Activated CD4-positive, alpha-beta T cell treated with anti-CD3 and anti-CD28 coated beads, Interleukin-2, amount 10 ng/mL, durations not matched to agents 7 days and 5 days (primary cell): ENCODE results near the gene CD72. TPM values are rescaled to one million over a fixed set of nuclear protein-coding genes. Genes with fewer than 3 reads are reported as not detected.

Experiments
- CTCF ChIA-PET: fragments of 350-600 bp; sonication (Branson Sonifier 250); formaldehyde crosslinking; loops from one replicate; lab custom pipeline; 2021; ENCODE audit warnings: antibody characterized with exemption; lab: Charles Lee
- POLR2A ChIA-PET: fragments of 350-600 bp; sonication (Branson Sonifier 250); formaldehyde crosslinking; loops from one replicate; lab custom pipeline; 2021; ENCODE audit warnings: antibody characterized with exemption; lab: Charles Lee
- DNase-seq: peaks from one replicate; pipeline ENCODE4 v3.0.0-alpha.2; 2020
- H3K27ac Mint-ChIP-seq: one replicate; pipeline ENCODE4 v1.8.0; 2021; ENCODE audit warnings: mild to moderate bottlenecking, moderate library complexity, mixed read lengths
- H3K27me3 Mint-ChIP-seq: one replicate; pipeline ENCODE4 v1.8.0; 2021; ENCODE audit warnings: mixed read lengths
- H3K36me3 Mint-ChIP-seq: one replicate; pipeline ENCODE4 v1.8.0; 2021; ENCODE audit warnings: low read depth, mixed read lengths
- H3K4me1 Mint-ChIP-seq: one replicate; pipeline ENCODE4 v1.8.0; 2021; ENCODE audit warnings: mixed read lengths
- H3K4me3 Mint-ChIP-seq: one replicate; pipeline ENCODE4 v1.8.0; 2021; ENCODE audit warnings: mild to moderate bottlenecking, moderate library complexity, mixed read lengths
- H3K9me3 Mint-ChIP-seq: one replicate; pipeline ENCODE4 v1.8.0; 2021; ENCODE audit warnings: mixed read lengths
- total RNA-seq, 2 experiments: library from RNA; stranded (reverse); gene quantifications; one replicate each; pipeline ENCODE4 v1.2.3, GENCODE V29; 2021

CD72 gene
- total RNA-seq, 2 experiments from 2014 or later: 5.4 to 7.1 TPM

DNA sequence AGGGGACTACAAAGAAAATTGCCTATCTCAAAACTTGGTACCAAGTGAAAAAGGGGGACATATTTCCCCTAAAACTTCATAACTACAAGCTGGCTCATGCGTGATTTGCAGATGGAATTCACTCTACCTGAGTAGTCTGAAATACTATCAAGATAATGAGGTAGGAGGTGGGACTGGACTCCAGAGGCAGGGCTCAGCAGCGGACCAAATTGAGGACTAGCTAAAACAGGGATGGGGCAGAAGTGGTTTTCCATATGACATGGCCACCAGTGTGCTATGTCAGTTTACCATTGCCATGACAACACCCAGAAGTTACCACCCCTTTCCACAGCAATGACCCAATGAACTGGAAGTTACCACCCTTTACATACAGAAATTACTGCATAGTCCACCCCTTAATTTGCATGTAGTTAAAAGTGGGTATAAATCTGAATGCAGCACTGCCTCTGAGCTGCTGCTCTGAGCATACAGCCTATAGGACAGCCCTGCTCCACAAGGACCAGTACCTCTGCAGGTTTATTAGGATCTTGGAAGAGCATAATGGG is 43.6 kb downstream of the CD72 start:
- ChIA-PET POLR2A (no interaction called here), CTCF (interaction anchor here (1.2 kb wide), 1 partner anchor 156 kb away, joined by 3 read pairs; no protein-coding TSS in a partner anchor)
- Mint-ChIP-seq H3K4me1 (peaks cover 15% of the 10 kb centered on the region), H3K27me3 (no peaks in the 10 kb centered on the region), H3K4me3 (no peak overlapping the region), H3K27ac (no peak overlapping the region), H3K36me3 (peaks cover 2% of the 10 kb centered on the region), H3K9me3 (peaks cover 11% of the 10 kb centered on the region)
- no peak for DNase-seq

DNA sequence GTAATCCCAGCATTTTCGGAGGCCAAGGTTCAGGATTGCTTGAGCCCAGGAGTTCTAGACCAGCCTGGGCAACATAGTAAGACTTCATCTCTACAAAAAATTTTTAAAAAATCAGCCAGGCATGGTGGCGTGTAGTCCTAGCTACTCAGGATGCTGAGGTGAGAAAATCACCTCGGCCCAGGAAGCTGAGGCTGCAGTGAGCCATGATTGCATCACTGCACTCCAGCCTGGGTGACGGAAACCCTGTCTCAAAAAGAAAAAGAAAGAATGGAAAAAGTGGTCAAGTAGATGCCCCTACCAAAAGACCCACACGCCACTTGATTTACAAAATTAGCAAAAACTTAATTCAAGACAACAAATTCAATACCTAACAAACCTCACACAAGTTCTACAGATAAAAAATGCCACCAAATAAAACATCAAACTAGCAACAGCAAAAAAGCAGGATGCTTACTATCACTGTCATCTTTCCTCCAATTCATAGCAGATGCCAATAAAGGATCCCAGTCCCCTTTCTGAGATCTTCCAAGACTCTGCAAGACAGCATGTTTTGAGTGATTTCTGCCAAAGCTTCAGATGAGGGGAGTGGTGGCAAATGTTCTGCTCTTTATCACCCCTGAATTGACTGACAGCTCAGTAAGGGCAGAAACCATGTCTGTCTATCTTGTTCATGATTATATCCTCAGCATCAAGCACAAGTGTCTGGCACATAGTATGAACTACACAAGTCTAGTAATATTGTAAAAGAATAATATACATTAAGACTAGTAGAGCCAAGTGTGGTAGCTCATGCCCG is 47.3 kb downstream of the CD72 start:
- peak; percentile 50 for DNase-seq

DNA sequence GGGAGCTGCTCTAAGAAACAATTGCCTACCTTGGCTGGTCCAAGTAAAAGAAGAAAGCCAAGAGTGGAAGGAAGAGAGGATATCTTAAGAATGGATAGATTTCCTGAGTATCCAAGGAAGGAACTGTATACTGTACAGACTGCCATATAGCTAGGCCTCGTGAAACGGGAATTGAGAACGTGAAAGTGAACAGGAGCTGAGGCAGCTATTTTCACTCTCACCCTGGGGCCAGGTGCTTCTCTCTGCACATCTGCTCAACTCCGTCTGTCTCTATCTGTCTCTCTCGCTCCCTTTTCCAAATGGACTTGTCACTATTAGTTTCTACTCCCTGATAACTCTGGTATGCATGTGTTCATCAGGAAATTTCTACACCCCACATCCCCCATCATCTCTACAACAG is 49.0 kb downstream of the CD72 start:
- ChIA-PET POLR2A (no interaction called here), CTCF (interaction anchor here (1.0 to 1.9 kb wide), 2 partner anchors 9 to 15 kb away, joined by 3 to 6 read pairs; no protein-coding TSS in a partner anchor)
- H3K27ac Mint-ChIP-seq: no peak overlapping the region
- no peaks in the 10 kb centered on the region for H3K27me3 Mint-ChIP-seq
- H3K4me3 Mint-ChIP-seq: no peak overlapping the region
- no peaks in the 10 kb centered on the region for H3K36me3 Mint-ChIP-seq
- no peak for DNase-seq
- no peaks in the 10 kb centered on the region for H3K9me3 Mint-ChIP-seq
- H3K4me1 Mint-ChIP-seq: peaks cover 27% of the 10 kb centered on the region

More for the DNA sequence above, 47.3 kb downstream of the CD72 start:
- no peaks in the 10 kb centered on the region for H3K27me3 Mint-ChIP-seq
- no peaks in the 10 kb centered on the region for H3K36me3 Mint-ChIP-seq
- H3K4me3 Mint-ChIP-seq: no peak overlapping the region
- H3K4me1 Mint-ChIP-seq: peaks cover 26% of the 10 kb centered on the region
- peak overlapping the region; percentile 82 for H3K27ac Mint-ChIP-seq
- POLR2A ChIA-PET: interaction anchor here (0.9 kb wide), 1 partner anchor 10 kb away, joined by 3 read pairs; no protein-coding TSS in a partner anchor
- H3K9me3 Mint-ChIP-seq: no peaks in the 10 kb centered on the region
- CTCF ChIA-PET: interaction anchor here (0.6 to 1.9 kb wide), 3 partner anchors 17 to 1288 kb away, joined by 3 to 6 read pairs (median 4); no protein-coding TSS in a partner anchor

DNA sequence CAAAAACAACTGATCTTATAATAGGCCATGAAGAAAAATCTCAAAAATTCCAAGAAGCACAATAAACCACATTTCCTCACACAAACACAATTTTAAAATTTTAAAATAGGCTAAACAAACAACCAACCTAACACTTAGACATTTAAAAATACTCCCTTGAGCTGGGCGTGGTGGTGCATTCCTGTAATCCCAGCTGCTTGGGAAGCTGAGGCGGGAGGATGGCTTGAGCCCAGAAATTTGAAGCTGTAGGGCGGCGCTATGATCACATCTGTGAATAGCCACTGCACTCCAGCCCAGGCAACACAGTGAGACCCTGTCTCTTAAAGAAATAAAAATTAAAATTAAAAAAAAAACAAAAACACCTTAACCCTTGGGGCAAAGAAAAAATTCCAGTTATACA is 50.0 kb downstream of the CD72 start:
- Mint-ChIP-seq H3K9me3 (no peaks in the 10 kb centered on the region), H3K4me1 (peaks cover 27% of the 10 kb centered on the region), H3K4me3 (no peak overlapping the region), H3K27ac (no peak overlapping the region), H3K27me3 (no peaks in the 10 kb centered on the region), H3K36me3 (no peaks in the 10 kb centered on the region)
- POLR2A ChIA-PET: no interaction called here
- DNase-seq: no peak
- CTCF ChIA-PET: interaction anchor here (1.0 kb wide), 1 partner anchor 10 kb away, joined by 3 read pairs; no protein-coding TSS in a partner anchor

DNA sequence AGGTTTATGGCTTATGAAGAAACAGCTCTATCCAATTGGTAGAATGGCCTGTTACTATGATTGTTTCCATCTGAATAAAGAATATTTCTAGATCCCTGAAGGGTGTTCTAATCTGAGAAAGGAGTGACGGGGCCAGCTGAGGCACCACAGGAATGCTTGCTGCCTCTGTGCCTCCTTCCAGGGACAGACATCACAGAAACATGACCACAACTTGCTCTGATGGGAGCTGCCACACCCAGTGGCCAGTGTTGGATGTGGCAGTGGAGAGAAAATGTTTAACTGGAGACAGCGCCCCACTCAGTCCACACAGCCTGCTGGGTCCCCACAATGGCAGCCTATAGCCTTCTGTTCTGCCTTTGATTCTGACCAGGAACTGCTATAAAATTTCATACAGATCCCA is 51.8 kb downstream of the CD72 start:
- Mint-ChIP-seq H3K9me3 (no peaks in the 10 kb centered on the region), H3K27ac (no peak overlapping the region), H3K4me3 (no peak overlapping the region), H3K27me3 (no peaks in the 10 kb centered on the region), H3K36me3 (no peaks in the 10 kb centered on the region), H3K4me1 (peaks cover 27% of the 10 kb centered on the region)
- ChIA-PET CTCF (interaction anchor here (0.6 to 1.6 kb wide), 4 partner anchors 8 to 923 kb away, joined by 3 to 4 read pairs (median 4); no protein-coding TSS in a partner anchor), POLR2A (no interaction called here)
- no peak for DNase-seq

DNA sequence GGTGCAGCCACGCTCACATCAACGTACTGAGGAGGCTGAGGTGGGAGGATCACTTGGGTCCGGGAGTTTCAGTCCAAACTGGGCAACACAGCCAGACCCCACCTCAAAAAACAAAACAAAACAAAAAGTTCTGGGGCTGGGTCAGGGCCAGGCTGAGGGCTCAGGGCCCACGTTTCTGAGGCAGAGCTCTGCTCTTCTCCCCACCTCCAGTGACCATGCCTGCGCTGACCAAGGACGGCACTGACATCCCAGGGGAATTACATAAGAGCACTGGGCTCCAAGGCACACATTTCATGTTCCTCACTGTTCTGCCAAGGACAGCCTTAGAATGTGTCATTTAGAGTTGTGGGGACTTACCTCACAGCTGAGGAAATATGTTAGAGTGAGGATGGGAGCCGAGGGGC is 53.6 kb downstream of the CD72 start:
- CTCF ChIA-PET: no interaction called here
- POLR2A ChIA-PET: no interaction called here

DNA sequence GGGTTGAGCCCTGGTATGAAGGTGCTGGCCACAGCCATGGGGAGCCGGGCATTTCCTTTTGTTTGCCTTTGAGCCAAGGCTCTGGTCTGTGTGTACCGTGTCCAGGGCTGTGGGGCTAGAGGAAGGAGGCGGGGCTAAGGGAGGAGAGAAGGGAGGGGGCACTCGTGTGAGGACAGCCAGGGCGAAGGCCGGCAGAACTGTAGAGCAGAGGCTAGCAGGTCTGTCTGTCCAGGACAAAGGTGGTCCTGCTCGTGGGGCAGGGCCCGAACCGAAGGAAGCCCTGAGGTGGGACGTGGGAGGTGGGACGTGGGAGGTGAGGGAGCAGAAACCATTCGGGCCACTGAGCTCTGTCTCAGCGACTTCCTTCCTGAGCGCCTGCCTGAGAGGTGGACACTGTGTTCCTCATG is 54.4 kb downstream of the CD72 start:
- Mint-ChIP-seq H3K4me3 (no peak overlapping the region), H3K27ac (no peak overlapping the region), H3K4me1 (peaks cover 8% of the 10 kb centered on the region), H3K9me3 (no peaks in the 10 kb centered on the region), H3K27me3 (no peaks in the 10 kb centered on the region), H3K36me3 (no peaks in the 10 kb centered on the region)
- ChIA-PET POLR2A (no interaction called here), CTCF (interaction anchor here (0.9 to 1.8 kb wide), 2 partner anchors 9 to 11 kb away, joined by 3 to 9 read pairs; no protein-coding TSS in a partner anchor)
- no peak for DNase-seq

More for the DNA sequence above, 53.6 kb downstream of the CD72 start:
- Mint-ChIP-seq H3K4me1 (peaks cover 13% of the 10 kb centered on the region), H3K9me3 (no peaks in the 10 kb centered on the region), H3K36me3 (no peaks in the 10 kb centered on the region), H3K27me3 (no peaks in the 10 kb centered on the region), H3K4me3 (no peak overlapping the region), H3K27ac (no peak overlapping the region)
- DNase-seq: no peak

DNA sequence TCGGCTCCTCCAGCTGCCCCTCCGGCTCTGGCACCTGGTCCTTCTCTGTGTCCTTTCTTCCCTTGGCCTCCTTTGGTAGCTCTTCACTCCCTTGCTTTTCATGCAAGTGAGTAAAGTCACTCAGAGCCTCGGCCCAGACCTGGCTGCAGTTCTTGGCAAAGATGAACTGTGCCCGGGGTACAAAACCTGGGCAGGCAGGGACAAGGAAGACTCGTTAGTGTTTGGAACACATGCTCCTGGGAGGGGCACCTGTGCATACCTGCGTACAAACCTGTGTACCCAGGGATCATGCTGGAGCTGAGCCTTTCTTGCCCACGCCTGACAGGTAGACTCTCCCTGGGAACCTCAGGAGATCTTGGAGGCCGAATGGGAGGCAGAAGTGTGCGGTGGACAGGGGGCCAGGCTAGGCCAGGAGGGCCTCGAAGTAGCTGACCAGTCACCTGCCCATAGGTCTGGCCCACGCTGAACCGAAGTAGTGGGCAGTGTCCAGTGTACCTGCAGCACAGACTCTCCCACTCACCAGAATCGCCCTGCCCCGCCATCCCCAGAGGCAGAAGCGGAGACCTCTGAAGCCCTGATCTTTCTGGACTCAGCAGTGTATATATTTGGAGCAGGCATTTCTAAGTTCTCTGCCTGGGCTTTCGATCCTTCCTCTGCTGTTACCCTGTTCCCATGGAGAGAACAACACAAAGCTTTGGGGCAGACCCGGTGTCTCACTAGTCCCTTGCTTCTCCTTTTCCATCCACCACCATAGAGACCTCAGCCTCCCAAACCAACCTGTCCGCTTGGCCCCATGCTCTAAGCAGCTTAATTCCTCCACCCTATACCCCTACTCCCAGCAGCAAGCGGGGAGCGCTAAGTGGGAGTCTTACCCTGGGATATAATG is 55.1 kb downstream of the CD72 start:
- DNase-seq: no peak
- no peak overlapping the region for H3K4me3 Mint-ChIP-seq
- no peaks in the 10 kb centered on the region for H3K9me3 Mint-ChIP-seq
- no peak overlapping the region for H3K27ac Mint-ChIP-seq
- no peaks in the 10 kb centered on the region for H3K36me3 Mint-ChIP-seq
- ChIA-PET POLR2A (interaction anchor here (0.6 kb wide), 1 partner anchor 574 kb away, joined by 3 read pairs; the partner anchor contains the start of gene DNAJB5), CTCF (interaction anchor here (0.9 to 1.8 kb wide), 5 partner anchors 10 to 41 kb away, joined by 3 to 9 read pairs (median 3); no protein-coding TSS in a partner anchor)
- H3K27me3 Mint-ChIP-seq: no peaks in the 10 kb centered on the region
- H3K4me1 Mint-ChIP-seq: peaks cover 8% of the 10 kb centered on the region

DNA sequence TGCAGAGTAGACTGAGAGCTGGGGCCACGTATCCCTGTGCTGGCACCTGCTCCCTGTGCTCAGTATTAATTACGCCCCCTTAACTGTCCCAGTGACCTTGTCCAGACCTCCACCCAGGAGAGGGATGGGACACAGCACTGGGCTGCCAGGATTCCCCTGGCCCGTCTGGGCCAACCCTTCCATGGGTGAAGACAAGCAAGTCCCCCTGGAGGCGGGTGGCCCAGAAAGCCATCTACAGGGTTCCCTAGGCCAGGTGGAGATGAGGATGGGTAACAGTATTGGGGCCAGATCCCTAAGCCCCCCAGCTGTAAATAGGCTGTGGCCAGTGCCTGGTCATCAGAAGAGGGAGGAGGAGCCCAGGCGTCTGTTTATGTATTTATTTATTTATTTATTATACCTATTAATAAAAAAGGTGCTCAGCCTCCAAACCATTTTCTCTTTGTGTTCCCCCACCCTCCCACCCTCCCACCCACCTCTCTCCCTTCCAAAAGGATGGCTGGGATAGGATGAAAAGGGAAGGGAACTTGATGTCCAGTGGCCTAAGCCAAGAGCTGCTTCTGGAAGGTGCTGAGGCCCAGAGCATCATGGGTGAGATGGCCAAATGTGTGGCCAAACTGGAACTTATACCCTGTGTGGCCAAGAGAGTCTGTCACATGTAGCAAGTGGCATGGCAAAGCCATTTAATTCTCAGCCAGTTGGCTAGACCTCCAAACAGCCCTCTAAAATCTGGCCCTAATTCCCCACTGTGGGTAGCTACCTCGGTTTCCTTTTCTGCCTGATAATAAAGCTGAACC is 56.5 kb downstream of the CD72 start:
- POLR2A ChIA-PET: interaction anchor here (1.4 kb wide), 1 partner anchor 10 kb away, joined by 3 read pairs; no protein-coding TSS in a partner anchor
- CTCF ChIA-PET: interaction anchor here (0.6 to 1.8 kb wide), 4 partner anchors 8 to 574 kb away, joined by 3 to 9 read pairs (median 4); no protein-coding TSS in a partner anchor
- Mint-ChIP-seq H3K36me3 (no peaks in the 10 kb centered on the region), H3K9me3 (no peaks in the 10 kb centered on the region), H3K4me1 (peaks cover 3% of the 10 kb centered on the region), H3K27ac (no peak overlapping the region), H3K4me3 (no peak overlapping the region), H3K27me3 (no peaks in the 10 kb centered on the region)
- DNase-seq: no peak

DNA sequence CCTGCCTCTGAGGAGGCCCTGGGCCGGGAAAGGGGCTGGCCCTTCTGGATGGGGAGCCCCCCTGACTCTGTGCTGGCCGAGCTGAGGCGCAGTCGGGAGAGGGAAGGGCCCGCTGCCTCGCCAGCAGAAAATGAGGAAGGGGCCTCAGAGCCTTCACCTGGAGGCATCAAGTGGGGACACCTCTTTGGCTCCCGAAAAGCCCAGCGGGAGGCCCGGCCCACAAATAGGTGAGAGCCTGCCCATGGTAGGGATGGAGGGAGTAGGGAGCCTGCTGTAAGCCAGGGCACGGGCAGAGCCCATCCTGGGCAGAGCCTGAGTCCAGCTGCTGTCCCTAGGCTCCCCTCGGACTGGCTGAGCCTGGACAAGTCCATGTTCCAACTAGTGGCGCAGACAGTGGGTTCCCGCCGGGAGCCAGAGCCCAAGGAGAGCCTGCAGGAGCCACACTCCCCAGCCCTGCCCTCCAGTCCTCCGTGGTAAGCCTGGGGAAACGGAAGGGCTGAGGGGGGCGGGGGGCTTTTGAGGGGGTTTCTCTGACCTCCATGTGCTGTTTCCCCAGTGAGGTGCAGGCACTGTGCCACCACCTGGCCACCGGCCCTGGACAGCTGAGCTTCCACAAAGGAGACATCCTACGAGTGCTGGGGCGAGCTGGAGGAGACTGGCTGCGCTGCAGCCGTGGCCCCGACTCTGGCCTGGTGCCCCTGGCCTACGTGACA is 57.4 kb downstream of the CD72 start:
- Mint-ChIP-seq H3K36me3 (no peaks in the 10 kb centered on the region), H3K4me1 (no peaks in the 10 kb centered on the region), H3K9me3 (no peaks in the 10 kb centered on the region), H3K27me3 (no peaks in the 10 kb centered on the region), H3K4me3 (no peak overlapping the region), H3K27ac (no peak overlapping the region)
- POLR2A ChIA-PET: interaction anchor here (1.4 kb wide), 1 partner anchor 11 kb away, joined by 3 read pairs; no protein-coding TSS in a partner anchor
- DNase-seq: no peak
- CTCF ChIA-PET: no interaction called here
